ENCODE results near the gene BMP15.

BMP15 gene

DNA sequence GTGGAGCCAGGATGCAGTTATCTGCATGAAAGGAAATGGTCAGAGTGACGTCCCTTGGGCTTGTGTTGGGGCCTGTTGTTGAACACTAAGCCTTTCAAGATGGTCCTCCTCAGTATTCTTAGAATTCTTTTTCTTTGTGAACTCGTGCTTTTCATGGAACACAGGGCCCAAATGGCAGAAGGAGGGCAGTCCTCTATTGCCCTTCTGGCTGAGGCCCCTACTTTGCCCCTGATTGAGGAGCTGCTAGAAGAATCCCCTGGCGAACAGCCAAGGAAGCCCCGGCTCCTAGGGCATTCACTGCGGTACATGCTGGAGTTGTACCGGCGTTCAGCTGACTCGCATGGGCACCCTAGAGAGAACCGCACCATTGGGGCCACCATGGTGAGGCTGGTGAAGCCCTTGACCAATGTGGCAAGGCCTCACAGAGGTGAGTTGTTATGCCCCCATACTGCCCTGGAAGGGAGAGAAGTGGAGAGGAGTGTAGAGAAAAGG lies at the start of gene BMP15:
Gene BMP15 (plus strand): TSS at position 51 of the 492 bp plus-strand sequence. CDS start 49 bp downstream, at position 100.
- no peak for DNase-seq (ENCODE audit: low read depth)

DNA sequence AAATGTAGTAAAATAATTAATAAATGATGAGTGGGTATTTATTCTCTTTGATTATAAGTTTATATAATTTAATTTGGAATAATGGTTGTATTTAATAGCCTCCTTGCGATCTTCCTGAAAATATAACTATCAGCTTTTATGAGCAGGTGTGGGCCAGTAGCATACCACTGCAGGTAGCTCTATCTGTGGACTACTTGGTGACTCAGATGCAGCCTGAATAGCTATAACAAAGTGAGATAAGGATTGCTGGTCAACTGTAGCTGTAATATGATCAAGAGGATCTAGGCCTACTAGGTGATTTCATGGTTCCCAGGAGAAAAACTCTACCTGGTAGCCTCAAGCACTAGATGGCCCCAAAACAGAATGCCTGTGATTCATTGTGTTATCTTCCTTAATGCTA lies 47.1 kb upstream of the BMP15 start:
- no peak for DNase-seq (ENCODE audit: low read depth)

DNA sequence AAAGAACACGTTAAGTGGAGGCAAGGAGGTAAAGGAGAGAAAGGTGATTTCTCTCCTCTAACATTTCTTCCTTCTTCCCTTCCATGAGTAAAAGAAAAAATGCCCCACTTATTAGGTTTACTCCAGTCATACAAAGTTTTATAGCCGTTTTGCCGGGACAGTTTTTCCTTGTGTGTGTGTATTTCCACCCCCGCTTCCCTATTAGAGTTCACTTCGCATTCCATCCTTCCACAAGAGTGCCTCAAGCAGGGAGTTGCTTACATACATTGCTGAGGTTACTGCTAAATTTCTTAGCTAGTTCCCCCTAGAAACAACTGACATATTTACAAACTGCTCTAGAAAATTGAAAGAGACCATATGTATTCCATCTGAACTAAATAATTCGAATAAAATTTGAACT lies 45.2 kb upstream of the BMP15 start:
- no peak for DNase-seq (ENCODE audit: low read depth)

DNA sequence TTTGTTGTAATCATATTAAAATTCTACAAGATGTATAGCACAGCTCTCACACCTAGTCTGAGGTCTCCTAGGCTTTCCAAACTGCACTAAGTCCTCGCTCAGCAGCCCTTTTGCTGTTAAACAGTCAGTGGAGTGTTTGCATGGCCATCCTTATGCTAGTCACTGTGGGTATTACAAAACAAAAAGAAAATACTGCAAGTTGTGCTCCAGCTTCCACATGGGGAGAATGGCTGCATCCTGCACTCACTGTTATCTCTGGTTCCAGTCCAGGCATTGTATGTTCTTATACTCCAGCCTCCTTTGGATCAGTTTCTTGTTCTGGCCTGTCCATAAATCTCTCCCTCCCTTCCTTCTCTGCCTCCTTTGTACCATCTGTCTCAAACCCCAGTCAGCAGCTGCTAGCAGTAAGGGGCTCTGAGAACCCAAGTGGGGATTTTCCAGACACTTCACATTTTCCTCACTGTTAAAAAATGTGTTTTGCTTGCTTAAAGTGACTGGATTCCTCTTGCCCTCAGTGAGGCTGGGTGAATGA lies 38.5 kb upstream of the BMP15 start:
- DNase-seq (ENCODE audit: low read depth) = no peak

DNA sequence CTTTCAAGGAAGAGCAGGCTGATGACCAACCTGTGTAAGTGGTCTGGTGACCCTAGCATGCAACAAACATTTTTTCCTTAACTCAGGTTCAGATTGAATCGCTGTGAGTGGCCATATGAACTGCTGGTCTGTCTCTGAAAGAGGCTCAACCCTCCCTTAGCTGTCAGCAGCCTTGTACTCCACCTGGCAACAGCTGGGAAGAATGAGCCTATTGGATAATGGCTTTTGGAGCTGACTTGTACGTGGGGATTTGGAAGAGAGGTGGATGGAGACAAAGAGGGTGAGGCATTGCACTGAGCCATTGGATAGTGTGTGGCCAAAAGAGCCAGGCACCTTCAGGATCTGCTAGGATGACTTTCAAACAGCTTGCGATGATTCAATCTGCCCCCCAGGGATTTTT lies 35.7 kb upstream of the BMP15 start:
- no peak for DNase-seq (ENCODE audit: low read depth)

DNA sequence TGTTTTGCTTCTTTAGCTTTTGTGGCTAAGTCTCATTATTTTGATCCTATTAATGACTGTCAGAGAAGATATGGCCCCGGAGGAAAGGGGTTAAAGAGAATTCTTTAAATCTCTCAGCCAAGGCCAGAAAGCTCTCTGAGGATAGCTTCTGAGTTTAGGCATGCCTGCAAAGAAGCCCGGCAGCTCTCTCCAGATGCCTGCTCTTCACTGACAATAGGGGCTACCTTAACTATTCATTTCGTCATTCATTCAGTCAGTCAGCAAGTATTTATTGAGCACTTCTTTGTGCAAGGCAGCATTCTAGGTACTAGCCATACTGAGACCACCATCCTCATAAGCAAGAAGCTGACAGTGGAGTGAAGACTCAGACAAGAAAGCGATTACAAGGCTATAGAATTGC lies 34.0 kb upstream of the BMP15 start:
- DNase-seq (ENCODE audit: low read depth) = no peak

DNA sequence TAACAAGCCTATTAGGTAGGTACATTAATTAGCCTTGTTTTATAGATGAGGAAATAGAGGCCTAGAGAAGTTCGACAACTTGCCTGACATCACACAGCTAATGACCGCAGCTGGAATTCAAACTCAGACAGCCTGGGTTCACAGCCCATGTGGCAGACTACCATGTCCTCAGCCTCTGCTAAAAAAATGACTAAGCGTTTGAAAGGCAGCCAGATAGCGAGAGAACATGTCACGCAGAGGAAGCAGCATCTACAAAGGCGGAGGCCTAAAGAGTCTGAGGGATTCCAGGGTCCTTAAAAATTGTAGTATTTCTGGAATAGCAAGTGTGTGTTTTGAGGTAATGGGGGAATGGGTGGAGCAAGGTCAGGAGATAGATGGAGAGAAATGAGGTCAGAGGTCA lies 33.2 kb upstream of the BMP15 start:
- no peak for DNase-seq (ENCODE audit: low read depth)

DNA sequence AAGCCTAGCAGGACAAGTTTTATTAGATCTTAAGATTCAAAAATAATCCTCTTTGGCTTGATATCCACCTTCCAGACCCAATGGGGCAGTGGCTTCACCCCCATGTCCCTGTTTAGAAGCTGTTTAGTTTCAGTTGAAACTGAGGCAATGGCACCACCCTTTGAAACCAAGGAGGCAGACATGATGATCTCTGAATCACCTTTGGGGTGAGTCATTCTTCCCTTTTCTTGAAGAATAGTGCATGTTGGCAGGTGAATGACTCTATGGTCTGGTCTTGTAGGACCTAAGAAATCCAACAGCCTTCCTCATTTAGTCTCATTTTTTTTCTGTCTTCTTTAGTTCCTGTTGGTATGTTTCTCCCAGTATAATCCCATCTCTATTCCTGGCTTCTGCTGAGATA lies 29.5 kb upstream of the BMP15 start:
- no peak for DNase-seq (ENCODE audit: low read depth)

DNA sequence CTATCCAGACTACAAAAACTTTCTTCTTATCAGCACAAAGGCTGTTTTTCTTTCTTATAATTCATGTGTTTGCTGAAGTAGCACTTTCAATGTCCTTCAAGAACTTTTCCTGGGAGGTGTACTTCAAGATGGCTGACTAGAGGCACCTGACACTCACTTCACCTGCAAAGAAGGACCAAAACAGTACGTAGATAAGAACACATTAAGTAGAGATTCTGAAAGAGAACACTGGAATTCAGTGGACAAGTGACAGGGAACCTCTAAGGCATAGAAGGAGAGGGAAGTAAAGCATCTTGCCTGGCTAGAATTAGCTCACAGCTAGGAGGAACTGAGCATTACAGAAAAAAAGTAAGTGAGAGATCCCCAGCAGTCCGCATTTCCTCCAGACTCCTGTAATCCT lies 21.7 kb upstream of the BMP15 start:
- DNase-seq (ENCODE audit: low read depth) = no peak

DNA sequence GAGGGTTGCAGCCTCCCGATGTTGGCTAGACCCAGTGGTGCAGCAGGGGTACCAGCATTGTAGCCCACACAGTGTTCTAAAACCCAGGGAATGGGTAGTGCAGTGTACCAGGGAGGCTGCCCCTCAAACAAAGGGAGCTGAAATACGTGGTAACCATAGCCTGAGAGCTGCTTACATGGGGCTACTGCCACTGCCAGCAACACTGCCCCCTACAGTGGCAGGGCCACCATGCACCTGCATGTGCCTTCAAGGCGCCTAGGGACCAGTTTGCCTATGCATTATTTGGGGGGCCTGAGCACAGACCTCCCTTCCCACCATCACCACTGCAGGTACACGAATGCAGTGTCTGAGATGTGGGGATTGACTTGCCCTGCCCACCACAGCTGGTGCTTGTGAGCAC lies 21.0 kb upstream of the BMP15 start:
- no peak for DNase-seq (ENCODE audit: low read depth)

DNA sequence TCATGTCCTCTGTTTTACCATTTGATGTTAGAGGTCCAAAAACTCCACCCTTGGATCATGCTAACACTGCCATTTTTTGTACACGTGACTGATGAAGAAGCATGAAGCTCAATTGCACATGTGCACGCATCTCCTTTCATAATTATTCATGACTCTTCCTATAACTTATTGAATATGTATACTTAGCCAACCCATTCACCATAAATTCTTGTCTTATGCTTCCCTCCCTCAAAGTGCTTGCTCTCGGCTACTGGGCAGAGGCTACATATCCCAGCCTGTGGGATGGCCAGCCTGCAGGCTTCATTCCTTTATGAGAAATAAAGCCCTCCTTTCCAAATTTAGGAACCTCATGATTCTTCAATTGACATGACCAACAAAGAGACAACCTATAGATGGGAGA lies 17.5 kb upstream of the BMP15 start:
- no peak for DNase-seq (ENCODE audit: low read depth)

DNA sequence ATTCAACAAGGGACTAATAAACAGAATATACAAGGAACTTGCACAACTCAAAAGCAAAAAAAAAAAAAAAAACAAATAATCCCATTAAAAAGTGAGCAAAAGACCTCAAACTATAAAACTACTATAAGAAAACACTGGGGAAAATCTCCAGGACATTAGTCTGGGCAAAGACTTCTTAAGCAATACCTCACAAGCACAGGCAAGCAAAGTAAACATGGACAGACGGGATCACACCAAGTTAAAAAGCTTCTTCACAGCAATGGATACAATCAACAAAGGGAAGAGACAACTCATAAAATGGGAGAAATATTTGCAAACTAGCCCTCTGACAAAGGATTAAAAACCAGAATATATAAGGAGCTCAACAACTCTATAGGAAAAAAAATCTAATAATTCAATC lies 17.1 kb upstream of the BMP15 start:
- DNase-seq (ENCODE audit: low read depth) = no peak

DNA sequence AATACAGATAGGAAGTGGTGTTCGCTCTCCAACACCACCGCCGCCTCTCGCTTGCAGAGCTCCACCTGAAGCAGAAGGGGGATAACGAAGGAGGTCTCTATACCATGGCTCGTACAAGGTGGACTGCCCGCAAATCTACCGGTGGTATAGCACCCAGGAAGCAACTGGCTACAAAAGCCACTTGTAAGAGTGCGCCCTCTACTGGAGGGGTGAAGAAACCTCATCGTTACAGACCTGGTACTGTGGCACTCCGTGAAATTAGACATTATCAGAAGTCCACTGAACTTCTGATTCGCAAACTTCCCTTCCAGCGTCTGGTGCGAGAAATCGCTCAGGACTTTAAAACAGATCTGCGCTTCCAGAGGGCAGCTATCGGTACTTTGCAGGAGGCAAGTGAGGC lies 5.2 kb upstream of the BMP15 start:
- no peak for DNase-seq (ENCODE audit: low read depth)

DNA sequence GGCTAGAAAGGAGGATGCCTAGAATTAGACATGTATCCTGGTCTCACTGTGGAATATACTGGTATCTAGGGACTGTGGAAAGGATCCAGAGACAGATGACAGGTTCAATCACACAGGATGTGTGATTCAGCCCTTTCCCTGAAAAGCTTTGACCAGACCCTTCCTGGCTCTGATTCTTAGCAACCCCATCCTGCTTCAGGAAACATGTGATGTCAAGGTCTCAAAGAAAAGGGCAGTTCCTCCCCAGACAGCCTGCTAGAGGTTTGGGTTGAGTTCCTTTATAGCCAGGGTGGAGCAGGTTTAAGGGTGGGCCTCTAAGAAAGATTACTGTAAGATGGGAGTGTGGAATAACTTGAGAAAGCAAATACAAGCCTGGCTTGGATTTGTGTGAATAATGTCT lies 3.0 kb downstream of the BMP15 start:
- DNase-seq (ENCODE audit: low read depth) = no peak

DNA sequence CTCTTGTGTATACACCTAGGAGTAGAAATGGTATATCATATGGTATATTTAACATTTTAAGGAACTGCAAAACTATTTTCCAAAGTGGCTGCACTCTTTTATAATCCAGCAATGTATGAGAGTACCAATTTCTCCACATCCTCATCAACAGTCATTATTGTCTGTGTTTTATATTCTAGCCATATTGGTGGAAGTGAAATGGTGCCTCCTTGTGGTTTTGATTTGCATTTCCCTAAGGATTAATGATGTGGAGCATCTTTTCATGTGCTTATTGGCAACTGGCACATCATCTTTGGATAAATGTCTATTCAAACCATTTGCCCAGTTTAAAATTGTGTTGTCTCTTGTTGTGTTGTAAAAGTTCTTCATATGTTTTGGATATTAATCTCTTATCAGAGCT lies 9.6 kb downstream of the BMP15 start:
- DNase-seq (ENCODE audit: low read depth) = no peak

DNA sequence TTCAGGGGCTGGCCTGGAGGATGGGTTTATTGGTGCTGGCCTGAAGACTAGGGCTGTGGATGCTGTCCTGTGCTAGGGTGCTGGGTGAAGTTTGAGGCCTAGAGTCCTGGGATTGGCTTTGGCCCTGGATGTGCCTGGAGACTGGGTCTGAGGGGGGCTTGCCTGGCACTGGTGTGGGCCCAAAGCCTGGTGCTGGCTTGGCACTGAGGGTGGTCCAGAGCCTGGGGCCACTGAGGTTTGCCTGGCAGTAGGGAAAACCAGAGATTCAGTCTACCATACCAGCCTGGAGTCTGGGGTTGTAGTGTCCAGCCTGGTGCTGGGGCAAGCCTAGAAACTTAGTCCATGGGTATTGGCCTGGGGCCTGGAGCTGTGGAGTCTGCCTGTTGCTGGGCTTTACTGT lies 16.6 kb downstream of the BMP15 start:
- no peak for DNase-seq (ENCODE audit: low read depth)

DNA sequence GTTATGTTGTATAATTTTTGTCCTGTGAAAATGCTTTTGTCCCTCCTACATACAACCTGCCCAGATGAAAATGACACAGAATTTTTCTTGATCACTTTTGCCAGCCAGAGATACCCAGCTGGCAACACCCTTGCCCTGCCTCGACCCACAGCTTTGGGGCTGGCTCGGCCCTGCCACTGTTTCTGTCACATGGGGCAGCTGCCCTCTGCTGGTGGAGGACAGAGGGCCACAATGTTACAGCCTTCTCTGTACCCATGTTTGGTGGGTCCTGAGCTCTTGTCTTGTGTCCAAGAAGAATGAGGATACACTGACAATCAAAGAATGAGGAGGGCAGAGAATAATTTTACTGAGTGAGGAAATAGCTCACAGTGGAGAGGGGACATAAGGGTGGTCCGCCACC lies 31.1 kb downstream of the BMP15 start:
- DNase-seq (ENCODE audit: low read depth) = no peak

DNA sequence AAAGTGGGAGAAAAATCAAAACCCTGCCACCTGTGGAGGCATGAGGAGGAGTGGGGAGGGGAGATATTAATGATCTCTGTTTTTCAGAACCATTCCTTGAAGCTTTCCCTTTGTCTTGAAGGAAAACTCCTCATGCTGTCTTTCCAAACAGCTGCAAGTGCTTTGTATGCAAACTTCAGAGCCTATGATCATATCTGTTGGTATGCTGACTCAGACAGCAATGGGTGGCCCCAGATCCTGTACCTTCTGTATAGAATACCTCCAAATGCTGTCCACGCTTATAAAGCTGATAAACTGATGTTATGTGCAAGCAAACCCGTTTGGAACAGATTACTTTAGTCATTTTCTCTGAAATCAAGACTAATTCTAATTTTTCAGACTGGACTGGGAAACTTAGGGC lies 31.9 kb downstream of the BMP15 start:
- no peak for DNase-seq (ENCODE audit: low read depth)

DNA sequence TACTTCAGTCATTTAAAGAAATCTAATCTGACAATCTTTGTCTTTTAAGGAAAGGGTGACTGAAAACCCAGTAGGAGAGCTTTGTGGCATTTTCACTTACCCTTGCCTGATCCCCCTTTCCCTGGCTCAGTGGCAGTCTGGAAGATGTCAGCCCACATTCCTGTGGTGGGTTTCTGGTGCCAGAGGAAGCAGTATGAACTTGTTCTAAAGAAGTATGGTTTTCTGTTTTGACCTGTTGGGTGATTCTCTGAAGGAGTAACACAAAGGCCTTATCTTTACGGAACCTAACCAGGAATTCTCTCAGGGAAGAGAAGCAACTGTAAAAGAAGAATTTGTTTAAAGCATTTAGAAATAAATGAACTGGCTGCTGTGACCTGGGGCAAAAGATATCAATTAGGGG lies 41.9 kb downstream of the BMP15 start:
- DNase-seq (ENCODE audit: low read depth) = no peak

DNA sequence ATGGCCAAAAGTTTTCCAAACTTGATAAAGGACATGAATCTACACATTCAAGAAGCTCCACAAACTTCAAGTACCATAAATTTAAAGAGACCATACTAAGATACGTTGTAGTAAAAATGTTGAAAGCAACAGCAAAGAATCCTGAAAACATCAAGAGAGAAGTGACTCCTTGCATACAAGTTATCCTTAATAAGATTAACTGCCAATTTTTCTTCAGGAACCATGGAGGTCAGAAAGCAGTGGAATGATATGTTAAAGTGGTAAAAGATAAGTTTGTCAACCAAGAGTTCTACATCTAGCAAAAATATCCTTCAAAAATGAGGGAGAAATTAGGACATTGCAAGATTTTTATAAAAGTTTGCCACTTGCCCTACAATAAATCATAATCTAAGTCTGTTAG lies 43.3 kb downstream of the BMP15 start:
- DNase-seq (ENCODE audit: low read depth) = no peak

DNA sequence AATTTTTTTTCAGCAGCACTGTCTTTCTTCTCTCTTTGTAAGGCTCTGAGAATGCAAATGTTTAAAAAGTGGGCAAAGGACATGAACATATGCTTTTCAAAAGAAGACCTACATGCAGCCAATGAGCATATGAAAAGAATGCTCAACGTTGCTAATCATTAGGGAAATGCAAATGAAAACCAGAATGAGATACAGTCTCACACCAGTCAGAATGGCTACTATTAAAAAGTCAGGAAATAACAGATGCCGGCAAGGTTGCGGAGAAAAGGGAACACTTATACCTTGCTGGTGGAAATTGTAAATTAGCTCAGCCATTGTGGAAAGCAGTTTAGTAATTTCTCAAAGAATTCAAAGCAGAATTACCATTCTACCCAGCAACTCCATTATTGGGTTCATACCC lies 51.6 kb downstream of the BMP15 start:
- no peak for DNase-seq (ENCODE audit: low read depth)

DNA sequence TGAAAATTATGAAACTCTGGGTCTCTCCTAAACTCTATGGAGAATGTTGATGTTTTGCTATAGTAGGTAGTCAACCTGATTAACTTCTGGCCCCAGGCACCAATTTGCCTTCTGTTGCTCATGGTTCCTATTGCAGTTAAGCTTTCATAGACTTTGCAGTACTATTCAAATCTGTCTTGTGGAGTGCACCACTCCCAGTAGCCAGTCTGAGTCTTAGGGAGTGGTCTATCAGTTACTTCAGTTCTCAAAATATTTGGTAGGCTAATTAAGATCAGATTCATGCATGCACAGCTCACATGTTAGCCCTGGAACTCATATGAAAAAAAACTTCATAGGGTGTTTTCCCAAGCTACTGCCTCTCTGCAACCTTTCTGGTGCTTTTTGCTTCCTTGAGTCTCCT lies 53.3 kb downstream of the BMP15 start:
- no peak for DNase-seq (ENCODE audit: low read depth)
